Fibroblast of skin of left biceps (primary cell): ENCODE measurements around the gene ZNRF3.
"Not testable (repeated sequence)": the region's sequence is repeated elsewhere in the genome, so short reads cannot be mapped to it uniquely, and the experiment has no call there.

ENCODE experiments used
- DNase-seq, 2 experiments: peaks; one replicate each; pipeline ENCODE4 v3.0.0-alpha.2; 2013; ENCODE audit warnings: low read depth in 2 of 2

Gene ZNRF3

DNA sequence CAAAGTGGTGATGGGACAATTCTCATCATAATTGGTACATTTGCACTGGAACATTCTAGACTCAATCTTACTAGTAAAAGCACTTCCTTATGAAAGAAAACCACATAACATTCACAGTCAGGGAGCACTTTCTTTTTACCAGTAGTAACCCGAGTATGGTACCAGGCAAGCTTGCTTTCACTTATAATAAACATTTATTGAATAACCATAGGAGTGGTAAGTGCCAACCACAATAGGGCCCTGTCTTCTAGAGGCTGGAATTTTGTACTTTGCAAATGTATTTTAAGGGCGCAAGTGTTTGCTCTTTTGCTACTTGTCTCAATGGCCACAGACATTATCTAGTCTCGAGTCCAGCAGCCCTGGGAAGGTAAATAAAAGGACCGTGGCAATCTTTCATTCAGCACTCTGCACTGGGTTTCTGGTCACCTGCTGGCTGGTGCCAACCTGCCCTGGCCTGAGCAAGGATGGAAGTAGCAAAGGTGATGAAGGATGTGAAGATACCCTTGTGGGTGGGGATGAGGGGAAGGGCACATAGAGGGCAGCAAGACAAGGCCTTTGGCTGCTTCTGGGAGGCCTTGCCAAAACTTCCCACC lies 154.1 kb downstream of the ZNRF3 start:
- no peak for DNase-seq

- no peak for DNase-seq
These were observed 155.8 kb downstream of the ZNRF3 start for GRCh38 chr22:29039148-29039547.

GRCh38 chr22:29039684-29040083 lies 156.3 kb downstream of the ZNRF3 start:
- DNase-seq = not testable (repeated sequence)

GRCh38 chr22:29040385-29041275 lies 157.3 kb downstream of the ZNRF3 start:
- DNase-seq = peak; percentile 71

DNA sequence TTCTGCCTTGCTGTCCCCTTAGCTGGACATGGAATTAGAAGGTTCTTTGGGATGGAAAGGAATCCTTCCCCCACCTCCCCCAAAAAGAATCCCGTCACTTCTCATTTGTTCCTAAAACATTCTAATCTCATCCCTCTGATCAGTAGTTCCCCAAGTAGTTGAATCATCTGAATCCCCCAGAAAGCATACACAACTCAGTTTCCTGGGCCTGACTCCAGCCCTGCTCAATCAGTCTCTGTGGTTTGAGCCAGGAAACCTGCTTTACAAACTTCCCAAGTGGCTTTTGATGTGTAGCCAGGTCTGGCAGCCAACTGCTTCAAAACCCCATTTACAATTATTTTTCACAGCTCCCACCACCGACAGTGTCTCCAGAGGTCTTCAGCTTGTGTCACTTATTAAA lies 158.0 kb downstream of the ZNRF3 start:
- DNase-seq = peak in 1 of 2 experiments; percentile 35

GRCh38 chr22:29043906-29044575 lies 160.7 kb downstream of the ZNRF3 start:
- DNase-seq = peak in 1 of 2 experiments; percentile 35

- peak in 1 of 2 experiments; percentile 21 for DNase-seq
These were observed 161.3 kb downstream of the ZNRF3 start for GRCh38 chr22:29044657-29045176.

DNA sequence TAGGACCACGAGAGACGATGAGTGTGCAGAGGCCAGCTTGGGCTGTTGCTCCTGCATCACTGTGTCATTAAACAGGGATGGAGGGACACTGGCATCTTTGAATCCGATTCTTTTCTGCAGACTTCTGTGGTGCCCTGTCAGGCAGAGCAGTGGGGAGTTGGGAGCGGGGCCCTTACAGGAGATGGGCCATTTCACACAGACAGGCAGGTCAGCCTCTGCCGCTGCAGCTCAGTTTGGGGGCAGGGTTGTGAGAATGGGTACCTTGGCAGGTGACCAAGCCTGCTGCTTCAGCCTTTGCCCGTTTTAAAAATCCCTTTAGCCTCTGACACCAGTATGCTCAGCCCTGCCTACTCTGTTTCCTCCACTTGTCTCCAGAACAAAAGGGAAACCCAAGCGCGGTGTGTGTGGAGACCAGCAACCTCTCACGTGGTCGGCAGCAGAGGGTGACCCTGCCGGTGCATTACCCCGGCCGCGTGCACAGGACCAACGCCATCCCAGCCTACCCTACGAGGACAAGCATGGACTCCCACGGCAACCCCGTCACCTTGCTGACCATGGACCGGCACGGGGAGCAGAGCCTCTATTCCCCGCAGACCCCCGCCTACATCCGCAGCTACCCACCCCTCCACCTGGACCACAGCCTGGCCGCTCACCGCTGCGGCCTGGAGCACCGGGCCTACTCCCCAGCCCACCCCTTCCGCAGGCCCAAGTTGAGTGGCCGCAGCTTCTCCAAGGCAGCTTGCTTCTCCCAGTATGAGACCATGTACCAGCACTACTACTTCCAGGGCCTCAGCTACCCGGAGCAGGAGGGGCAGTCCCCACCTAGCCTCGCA lies 165.7 kb downstream of the ZNRF3 start:
- no peak for DNase-seq

- DNase-seq = no peak
These were observed 166.4 kb downstream of the ZNRF3 start for GRCh38 chr22:29049655-29050263.

DNA sequence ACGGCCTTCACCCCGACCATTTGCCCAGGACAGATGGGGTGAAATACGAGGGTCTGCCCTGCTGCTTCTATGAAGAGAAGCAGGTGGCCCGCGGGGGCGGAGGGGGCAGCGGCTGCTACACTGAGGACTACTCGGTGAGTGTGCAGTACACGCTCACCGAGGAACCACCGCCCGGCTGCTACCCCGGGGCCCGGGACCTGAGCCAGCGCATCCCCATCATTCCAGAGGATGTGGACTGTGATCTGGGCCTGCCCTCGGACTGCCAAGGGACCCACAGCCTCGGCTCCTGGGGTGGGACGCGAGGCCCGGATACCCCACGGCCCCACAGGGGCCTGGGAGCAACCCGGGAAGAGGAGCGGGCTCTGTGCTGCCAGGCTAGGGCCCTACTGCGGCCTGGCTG lies 167.1 kb downstream of the ZNRF3 start:
- no peak for DNase-seq

DNA sequence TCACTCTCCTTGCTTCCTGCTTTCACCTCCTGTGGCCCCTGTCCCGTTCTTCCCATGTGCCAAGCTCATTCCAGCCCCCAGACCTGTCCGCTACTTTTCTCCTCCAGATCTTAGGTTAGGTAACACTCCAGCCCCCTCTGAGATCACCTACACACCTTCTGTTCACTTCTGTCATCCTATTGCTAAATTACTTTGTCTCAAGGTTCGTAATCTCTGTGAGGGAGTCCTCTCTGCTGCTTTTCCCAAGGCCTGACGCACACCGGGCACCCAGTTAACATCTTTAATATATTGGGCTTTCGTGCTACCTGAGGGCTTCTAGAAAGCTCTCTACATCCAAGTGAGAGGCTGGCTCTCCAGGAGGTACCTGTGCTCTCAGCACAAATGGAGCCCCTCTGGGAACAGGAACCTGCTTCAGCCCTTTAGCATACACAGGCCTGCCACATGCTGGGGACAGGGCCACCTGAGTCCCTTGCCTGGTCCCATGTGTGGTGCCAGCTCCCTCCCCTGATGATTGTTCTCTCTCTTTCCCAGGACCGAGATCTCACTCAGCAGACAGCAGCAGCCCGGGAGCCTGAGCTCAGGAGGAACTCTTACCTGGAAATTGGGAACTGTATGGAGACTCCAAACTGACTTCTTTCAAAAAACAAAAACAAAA lies 169.8 kb downstream of the ZNRF3 start:
- DNase-seq = no peak

GRCh38 chr22:29054251-29054767 lies 170.9 kb downstream of the ZNRF3 start:
- DNase-seq = no peak

GRCh38 chr22:29055192-29055830 lies 171.9 kb downstream of the ZNRF3 start:
- DNase-seq = no peak

DNA sequence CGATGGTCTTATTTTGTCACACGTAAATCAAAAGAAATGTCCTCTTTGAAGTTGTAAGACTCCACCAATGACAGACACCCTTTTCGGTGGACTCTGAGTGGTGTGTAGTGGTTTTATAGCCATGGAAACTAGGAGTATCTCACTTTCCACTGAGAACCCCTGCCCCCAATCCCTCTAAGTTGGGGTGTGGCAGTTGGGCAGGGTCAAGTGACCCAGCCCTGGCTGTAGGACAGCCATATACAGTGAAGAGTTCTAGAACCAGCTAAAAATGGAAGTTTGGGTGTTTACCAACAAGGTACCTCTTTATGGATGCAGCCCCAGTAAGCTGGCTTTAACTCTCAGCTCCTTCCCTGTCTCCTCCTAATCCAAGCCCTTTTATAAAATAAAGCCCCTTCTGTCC lies 173.1 kb downstream of the ZNRF3 start:
- no peak for DNase-seq

DNA sequence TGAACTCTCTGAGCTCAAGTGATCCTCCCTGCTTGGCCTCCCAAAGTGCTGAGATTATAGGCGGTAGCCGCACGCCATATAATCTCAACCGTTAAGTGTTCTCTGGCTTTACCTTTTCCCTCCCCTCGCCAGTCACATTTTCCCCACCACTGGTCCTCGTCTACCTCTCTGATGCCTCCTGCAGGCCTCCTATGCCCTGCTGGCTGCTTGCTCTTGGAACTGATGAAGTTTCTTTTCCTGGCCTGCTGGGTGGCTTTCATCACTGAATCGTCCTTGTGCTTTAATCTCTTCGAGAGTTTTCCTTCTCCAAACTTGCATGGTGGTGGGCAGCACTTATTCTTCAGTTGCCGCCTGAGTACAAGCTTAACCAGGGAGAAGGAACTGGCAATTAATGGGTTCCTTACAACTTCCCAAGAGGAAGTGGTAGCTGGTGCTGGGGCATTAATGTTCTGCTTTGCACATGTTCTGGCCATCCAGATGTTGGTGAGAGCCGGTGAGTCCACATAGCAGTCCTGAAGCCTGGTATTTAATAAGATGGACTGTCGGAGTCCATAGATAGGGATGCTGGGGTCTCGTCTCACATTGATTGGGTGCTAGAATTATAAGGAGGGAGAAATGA lies 177.0 kb downstream of the ZNRF3 start:
- no peak for DNase-seq

DNA sequence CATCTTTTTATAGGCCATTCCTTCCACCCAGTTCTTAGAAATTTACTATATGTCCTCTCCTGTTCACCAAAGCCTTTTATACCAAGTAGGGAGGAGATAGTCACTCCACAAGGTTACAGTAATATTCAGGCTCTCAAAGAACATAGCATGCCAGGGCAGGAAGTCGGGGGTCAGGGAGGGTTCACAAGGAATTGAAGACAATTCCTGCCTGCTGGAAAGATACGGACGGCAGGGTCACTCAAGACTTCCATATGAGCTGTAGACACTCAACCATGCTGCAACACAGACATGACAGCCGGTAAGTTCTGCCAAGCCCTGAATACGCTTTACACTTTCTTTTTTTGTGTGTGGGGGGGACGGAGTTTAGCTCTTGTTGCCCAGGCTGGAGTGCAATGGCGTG lies 177.6 kb downstream of the ZNRF3 start:
- DNase-seq = no peak

DNA sequence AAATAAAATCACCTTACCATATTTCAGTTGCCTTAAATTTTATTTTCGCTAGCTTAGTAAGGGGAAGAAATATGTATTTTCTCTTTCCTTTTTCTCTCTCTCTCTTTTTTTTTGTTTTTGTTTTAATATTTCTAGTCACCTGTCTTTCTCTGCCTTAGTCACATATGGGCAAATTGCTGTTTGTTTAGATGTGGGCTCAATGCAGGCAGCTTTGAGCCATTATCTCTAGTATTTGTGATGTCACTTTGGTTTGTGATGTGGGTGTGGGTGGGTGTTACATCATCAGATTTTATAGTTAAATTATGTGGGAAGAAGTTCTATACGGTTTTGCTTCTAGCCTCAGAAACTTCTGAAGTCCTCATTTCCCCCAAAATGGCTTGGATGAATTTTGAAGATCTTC lies 178.4 kb downstream of the ZNRF3 start, which contains the start of gene C22orf31:
C22orf31 (minus strand) TSS at position 59 of the 400 bp plus-strand sequence; CDS start at position 20, 39 bp downstream.
- DNase-seq = no peak

DNA sequence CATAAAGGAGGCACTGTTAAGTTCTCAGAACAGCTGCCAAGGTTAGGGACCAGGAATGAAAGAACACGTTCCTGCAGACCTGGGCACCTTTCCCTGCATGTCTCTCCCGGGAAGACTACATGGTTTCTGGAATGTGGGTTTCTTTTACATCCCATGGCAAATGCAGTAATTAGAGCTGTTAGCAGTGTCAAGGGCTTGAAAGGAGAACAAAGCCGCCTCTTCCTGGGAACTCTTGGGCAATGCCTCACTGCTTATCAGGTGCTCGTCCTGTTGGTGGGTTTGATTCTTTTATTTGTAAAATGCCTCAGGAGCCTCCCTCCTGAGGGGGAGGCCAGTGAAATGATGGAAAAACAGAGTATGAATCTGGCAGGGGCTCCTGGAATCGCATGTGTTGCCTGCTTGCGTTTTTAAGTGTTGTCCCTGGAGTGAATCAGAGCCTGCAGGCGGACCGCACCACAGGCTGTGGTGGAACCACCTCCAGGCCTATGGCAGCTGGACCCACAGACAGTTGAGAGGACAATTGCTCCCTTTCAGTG lies 179.0 kb downstream of the ZNRF3 start:
- DNase-seq = no peak
